Measurements from ENCODE around the gene HUWE1. TPM values are rescaled to one million over a fixed set of nuclear protein-coding genes. Genes with fewer than 3 reads are reported as not detected.

Gene HUWE1
- total RNA-seq, 1 donor, result 167 TPM

DNA sequence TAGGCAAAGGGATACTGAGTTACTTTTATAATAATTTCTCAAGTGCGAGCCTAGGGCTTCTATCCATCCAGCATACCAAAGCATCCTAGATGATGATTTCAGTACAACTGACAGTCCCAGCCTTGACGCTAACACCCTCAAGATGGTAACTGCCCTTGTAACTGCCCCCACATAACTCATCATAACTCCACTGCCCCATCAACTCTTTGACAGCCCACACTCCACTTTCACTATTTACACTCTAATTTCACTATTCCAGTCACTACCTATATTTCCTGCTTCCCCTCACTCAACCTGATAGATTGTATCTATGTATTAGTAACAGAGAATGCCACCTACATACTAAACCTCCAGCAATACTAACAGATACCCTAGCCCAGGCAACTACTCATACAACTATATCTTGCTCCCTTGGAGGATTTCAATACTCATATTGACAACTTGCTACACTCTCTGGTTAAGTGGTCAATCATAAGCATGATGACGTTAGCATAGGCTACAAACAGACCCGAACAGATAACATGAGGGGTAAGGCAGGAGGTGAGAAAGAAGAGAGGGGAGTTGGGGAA lies 65.0 kb downstream of the HUWE1 start:
- no peak for TF ChIP-seq CTCF (IDR thresholded peaks at IDR 0.05; ENCODE audit: insufficient read depth, low read depth, low read length)
- DNase-seq (ENCODE audit: low read depth), result no peak
- H3K4me3 ChIP-seq (ENCODE audit: low read depth, low read length), result no peak overlapping the region

- H3K4me3 ChIP-seq (ENCODE audit: low read depth, low read length), result no peak overlapping the region
- DNase-seq (ENCODE audit: low read depth), result no peak
- TF ChIP-seq CTCF (IDR thresholded peaks at IDR 0.05; ENCODE audit: insufficient read depth, low read depth, low read length), result no peak
Observed at GRCh38 chrX:53616946-53617345, 69.6 kb downstream of the HUWE1 start.

DNA sequence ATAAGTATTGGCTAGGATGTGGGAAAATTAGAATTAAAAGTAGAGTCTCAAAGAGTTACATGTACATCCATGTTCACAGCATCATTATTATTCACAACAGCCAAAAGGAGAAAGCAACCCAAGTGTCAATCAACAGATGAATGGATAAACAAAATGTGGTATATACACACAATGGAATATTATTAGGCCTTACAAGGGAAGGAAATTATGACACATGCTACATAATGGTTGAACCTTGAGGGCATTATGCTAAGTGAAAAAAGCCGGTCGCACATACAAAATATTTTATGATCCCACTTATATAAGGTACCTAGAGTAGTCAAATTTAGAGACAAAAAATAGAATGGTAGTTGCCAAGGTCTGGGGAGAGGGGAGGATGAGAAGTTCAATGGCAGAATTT lies 80.1 kb downstream of the HUWE1 start:
- no peak overlapping the region for H3K4me3 ChIP-seq (ENCODE audit: low read depth, low read length)
- DNase-seq (ENCODE audit: low read depth), result no peak
- TF ChIP-seq CTCF (IDR thresholded peaks at IDR 0.05; ENCODE audit: insufficient read depth, low read depth, low read length), result no peak

GRCh38 chrX:53605004-53605403 lies 81.5 kb downstream of the HUWE1 start:
- TF ChIP-seq CTCF (IDR thresholded peaks at IDR 0.05; ENCODE audit: insufficient read depth, low read depth, low read length), result no peak
- DNase-seq (ENCODE audit: low read depth), result no peak
- no peak overlapping the region for H3K4me3 ChIP-seq (ENCODE audit: low read depth, low read length)

GRCh38 chrX:53599781-53600396 lies 86.6 kb downstream of the HUWE1 start:
- no peak for TF ChIP-seq CTCF (IDR thresholded peaks at IDR 0.05; ENCODE audit: insufficient read depth, low read depth, low read length)
- no peak overlapping the region for H3K4me3 ChIP-seq (ENCODE audit: low read depth, low read length)
- no peak for DNase-seq (ENCODE audit: low read depth)

DNA sequence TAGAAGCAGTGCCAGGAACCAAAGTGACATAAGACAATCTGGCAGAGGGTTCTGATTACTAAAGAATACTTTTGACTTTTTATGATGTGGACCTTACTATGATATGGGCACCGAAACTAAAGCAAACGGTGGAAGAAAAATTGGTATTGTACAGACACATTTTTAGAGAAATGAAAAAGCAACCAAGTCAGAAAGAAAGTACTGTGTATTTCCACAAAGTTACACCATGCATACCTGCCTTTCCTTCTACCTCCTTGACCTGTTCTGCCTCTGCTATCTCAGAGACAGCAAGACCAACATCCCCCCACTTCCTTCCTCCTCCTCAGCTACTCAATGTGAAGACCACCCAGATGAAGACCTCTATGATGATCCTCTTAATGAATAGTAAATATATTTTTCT lies 88.3 kb downstream of the HUWE1 start:
- DNase-seq (ENCODE audit: low read depth), result no peak
- H3K4me3 ChIP-seq (ENCODE audit: low read depth, low read length), result no peak overlapping the region
- no peak for TF ChIP-seq CTCF (IDR thresholded peaks at IDR 0.05; ENCODE audit: insufficient read depth, low read depth, low read length)
